GM12878 (cell line): ENCODE data around the gene ME1. TPM values are rescaled to one million over a fixed set of nuclear protein-coding genes. Genes with fewer than 3 reads are reported as not detected.

Source experiments
- ATAC-seq: fragments of 200-7000 bp; cut with Tn5 transposase; 3 replicates; pipeline ENCODE4 v1.9.1; 2020; ENCODE audit warnings: mild to moderate bottlenecking, moderate library complexity
- BruUV-seq: library from RNA; stranded (reverse); fragments of 400-500 nt; replicated peaks from 2 replicates; lab custom pipeline; 2021; lab: Mats Ljungman, UMichigan
- CTCF ChIA-PET: fragments of 300-600 bp; sonication (Branson Sonifier 250); formaldehyde crosslinking; extraction: SDS; loops from one replicate; lab custom pipeline; 2021; ENCODE audit warnings: inconsistent platforms; lab: Yijun Ruan, JAX
- POLR2A ChIA-PET: fragments of 350-600 bp; formaldehyde crosslinking; extraction: SDS; loops from one replicate; lab custom pipeline; 2021; ENCODE audit warnings: inconsistent platforms; lab: Charles Lee
- RAD21 ChIA-PET: fragments of 300-600 bp; sonication (Branson Sonifier 250); formaldehyde crosslinking; loops from one replicate; lab custom pipeline; 2023; ENCODE audit warnings: antibody characterized with exemption; ENCODE audit not compliant: unreplicated experiment; lab: Charles Lee
- SMC1A ChIA-PET: fragments of 300-600 bp; sonication (Branson Sonifier 250); formaldehyde crosslinking; loops from one replicate; lab custom pipeline; 2023; ENCODE audit not compliant: unreplicated experiment, uncharacterized antibody; lab: Charles Lee
- DNase-seq: peaks from one replicate; pipeline ENCODE4 v3.0.0-alpha.2; 2011; ENCODE audit warnings: low read depth, low spot score
- FAIRE-seq: peaks from 3 replicates; lab custom pipeline; 2011; peaks lifted over from hg19 to GRCh38; lab: Jason Lieb, UNC
- H2AFZ ChIP-seq: 2 replicates; pipeline ENCODE4 v1.6.0; 2011; ENCODE audit warnings: low read depth, low read length, control low read depth; ENCODE audit not compliant: control insufficient read depth
- H3K27ac ChIP-seq: 2 replicates; pipeline ENCODE4 v1.5.1; 2011; ENCODE audit warnings: control low read depth; ENCODE audit not compliant: control insufficient read depth, insufficient read depth
- H3K27me3 ChIP-seq, 2 experiments: replicated peaks in 1 of 2; 2 replicates each; pipeline versions ENCODE4 v1.6.0 to v1.6.1; 2011; ENCODE audit warnings: low read length in 1 of 2; ENCODE audit not compliant: control insufficient read depth in 2 of 2, insufficient read depth in 2 of 2
- H3K36me3 ChIP-seq, 2 experiments: 2 replicates each; pipeline ENCODE4 v1.5.1; 2011; ENCODE audit warnings: low read length in 1 of 2; ENCODE audit not compliant: control insufficient read depth in 2 of 2, insufficient read depth in 2 of 2
- H3K4me1 ChIP-seq: 2 replicates; pipeline ENCODE4 v1.6.1; 2011; ENCODE audit warnings: mild to moderate bottlenecking, low read length, moderate library complexity, mixed read lengths; ENCODE audit not compliant: control insufficient read depth, insufficient read depth
- H3K4me2 ChIP-seq: 2 replicates; pipeline ENCODE4 v1.6.0; 2011; ENCODE audit warnings: control low read depth; ENCODE audit not compliant: control insufficient read depth, insufficient read depth
- H3K4me3 ChIP-seq: fragments of 200-600 bp; sonication (generic); 2 replicates; pipeline ENCODE4 v1.5.1; 2016
- H3K79me2 ChIP-seq: 2 replicates; pipeline ENCODE4 v1.6.0; 2011; ENCODE audit warnings: low read length; ENCODE audit not compliant: control insufficient read depth, insufficient read depth
- H3K9ac ChIP-seq: 2 replicates; pipeline ENCODE4 v1.8.0; 2011; ENCODE audit warnings: low read length, control low read depth, mixed read lengths; ENCODE audit not compliant: control insufficient read depth, insufficient read depth
- H3K9me3 ChIP-seq: replicated peaks from 3 replicates; pipeline ENCODE4 v1.5.1; 2011; ENCODE audit warnings: mild to moderate bottlenecking, low read length; ENCODE audit not compliant: control insufficient read depth, insufficient read depth
- H4K20me1 ChIP-seq: 2 replicates; pipeline ENCODE4 v1.6.0; 2011; ENCODE audit not compliant: control insufficient read depth, insufficient read depth
- BCLAF1 ChIP-seq: fragments of 450-650 bp; IDR thresholded peaks from 2 replicates; pipeline ENCODE4 v1.6.1; 2017; ENCODE audit warnings: antibody characterized with exemption, mild to moderate bottlenecking, moderate library complexity
- CEBPZ ChIP-seq: fragments of 150-350 bp; IDR thresholded peaks from 2 replicates; pipeline ENCODE4 v1.6.1; 2016; ENCODE audit warnings: low read depth, low read length
- FOS ChIP-seq: IDR thresholded peaks from 3 replicates; pipeline ENCODE4 v1.6.1; 2011; ENCODE audit warnings: borderline replicate concordance; ENCODE audit not compliant: insufficient read length; ENCODE audit errors: extremely low read depth
- HDAC6 ChIP-seq: fragments of 200-600 bp; sonication (generic); IDR thresholded peaks from one replicate; pipeline ENCODE4 v1.8.0; 2017; ENCODE audit warnings: antibody characterized with exemption; ENCODE audit not compliant: unreplicated experiment
- KAT2A ChIP-seq: conservative IDR thresholded peaks from 2 replicates; pipeline ENCODE4 v1.6.1; 2011; ENCODE audit warnings: low read depth, low read length; ENCODE audit not compliant: control insufficient read depth
- KLF5 ChIP-seq: fragments of 450-650 bp; IDR thresholded peaks from 2 replicates; pipeline ENCODE4 v1.6.1; 2014; ENCODE audit warnings: mild to moderate bottlenecking; ENCODE audit not compliant: partially characterized antibody
- NFYB ChIP-seq: IDR thresholded peaks from 2 replicates; pipeline ENCODE4 v1.6.1; 2011; ENCODE audit warnings: low read depth, mild to moderate bottlenecking, low read length, improper control_type of control experiment, moderate library complexity; ENCODE audit not compliant: insufficient read depth
- RAD21 ChIP-seq: IDR thresholded peaks from 2 replicates; pipeline ENCODE4 v1.6.1; 2011; ENCODE audit warnings: mild to moderate bottlenecking, low read depth, low read length, moderate library complexity; ENCODE audit not compliant: insufficient read depth
- RCOR1 ChIP-seq: conservative IDR thresholded peaks from 2 replicates; pipeline ENCODE4 v1.6.1; 2012; ENCODE audit warnings: low read depth, low read length, improper control_type of control experiment
- RFX5 ChIP-seq: IDR thresholded peaks from 2 replicates; pipeline ENCODE4 v1.6.1; 2011; ENCODE audit warnings: low read depth, low read length, improper control_type of control experiment
- RUNX3 ChIP-seq: IDR thresholded peaks from 2 replicates; pipeline ENCODE4 v1.6.1; 2012; ENCODE audit warnings: low read length, inconsistent platforms
- USF1 ChIP-seq: IDR thresholded peaks from 2 replicates; pipeline ENCODE4 v1.6.1; 2011; ENCODE audit warnings: borderline replicate concordance, low read depth, mild to moderate bottlenecking, moderate library complexity, mixed read lengths, low read length; ENCODE audit not compliant: insufficient read depth; ENCODE audit errors: extremely low read length
- WGBS: methylation state at CpG from one replicate; pipeline ENCODE4 v1.1.6; 2016; ENCODE audit warnings: low lambda C conversion rate; ENCODE audit not compliant: insufficient replicate concordance, insufficient coverage; ENCODE audit errors: missing lambda C conversion rate; 5-methylcytosine and 5-hydroxymethylcytosine counted together
- in situ Hi-C: fragments of 300-500 bp; cut with MboI; formaldehyde crosslinking; loops from 9 replicates; pipeline ENCODE4 v1.14.3; 2018; ENCODE audit warnings: mixed read lengths
- intact Hi-C: fragments of 100-400 bp; cut with micrococcal nuclease; formaldehyde crosslinking; loops from one replicate; pipeline ENCODE4 v1.14.2; 2022; ENCODE audit not compliant: unreplicated experiment
- polyA plus RNA-seq, 11 experiments: library from polyadenylated mRNA; depleted of rRNA in 4 of 11; unstranded in 6 of 11; stranded (reverse) in 5 of 11; fragments of >200 nt; fragmentation: Nextera tagmentation in 4 of 11; fragmentation: Illumina TruSeq in 1 of 11; extraction: Ambion mirVana in 4 of 11; extraction: Trizol in 1 of 11; gene quantifications; 1 replicate in 1 of 11; 2 replicates in 10 of 11; pipeline versions ENCODE4 v1.2.1 to v1.2.3, GENCODE V29; 2011 to 2016; ENCODE audit warnings: inconsistent platforms in 2 of 11, missing spikeins in 2 of 11, low read depth in 1 of 11
- total RNA-seq, 4 experiments: library from RNA; depleted of rRNA in 3 of 4; stranded (reverse); fragments of >200 nt in 3 of 4; fragmentation: Illumina TruSeq in 1 of 4; extraction: Trizol in 1 of 4; gene quantifications; 2 replicates each; pipeline versions ENCODE4 v1.2.1 to v1.2.3, GENCODE V29; 2013 to 2021
- TF ChIP-seq, protein P1 (sequence below): IDR thresholded peaks from 2 replicates; pipeline ENCODE4 v1.6.1; 2011; ENCODE audit warnings: mild to moderate bottlenecking, low read depth, low read length, moderate library complexity; ENCODE audit not compliant: insufficient replicate concordance

Gene ME1
- total and polyA plus RNA-seq, 10 of the 15 experiments (the other 5 are each of a cell fraction or from before 2014, with no cell fraction given): 3.6 to 11.8 (median 8.4) TPM

- TF ChIP-seq FOS: no peak
- no peak for TF ChIP-seq USF1
- TF ChIP-seq NFYB: no peak
Measured at GRCh38 chr6:83273596-83273995, 157.3 kb downstream of the ME1 start (continued).

- BruUV-seq: no TSS peak
- FAIRE-seq: no peak
- H3K27me3 ChIP-seq: no peaks in the 10 kb centered on the region
- TF ChIP-seq HDAC6: no peak
- no peak for TF ChIP-seq KAT2A
- TF ChIP-seq RFX5: no peak
- peak; percentile 79 for TF ChIP-seq RUNX3
- no peak for TF ChIP-seq RCOR1
- TF ChIP-seq, protein P1, sequence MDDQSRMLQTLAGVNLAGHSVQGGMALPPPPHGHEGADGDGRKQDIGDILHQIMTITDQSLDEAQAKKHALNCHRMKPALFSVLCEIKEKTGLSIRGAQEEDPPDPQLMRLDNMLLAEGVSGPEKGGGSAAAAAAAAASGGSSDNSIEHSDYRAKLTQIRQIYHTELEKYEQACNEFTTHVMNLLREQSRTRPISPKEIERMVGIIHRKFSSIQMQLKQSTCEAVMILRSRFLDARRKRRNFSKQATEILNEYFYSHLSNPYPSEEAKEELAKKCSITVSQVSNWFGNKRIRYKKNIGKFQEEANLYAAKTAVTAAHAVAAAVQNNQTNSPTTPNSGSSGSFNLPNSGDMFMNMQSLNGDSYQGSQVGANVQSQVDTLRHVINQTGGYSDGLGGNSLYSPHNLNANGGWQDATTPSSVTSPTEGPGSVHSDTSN: no peak
- no peak for TF ChIP-seq RAD21
- no peak for TF ChIP-seq CEBPZ
- TF ChIP-seq KLF5: no peak
- no peak for TF ChIP-seq BCLAF1
Measured at GRCh38 chr6:83270971-83271719, 159.7 kb downstream of the ME1 start.

More at GRCh38 chr6:83270971-83271719, 159.7 kb downstream of the ME1 start:
- 28% methylated on average over 6 of the region's 6 CpGs for WGBS
- no peaks in the 10 kb centered on the region; a peak in 1 of 4 replicates for H3K36me3 ChIP-seq
- H3K4me3 ChIP-seq: no peak overlapping the region
- DNase-seq (no peak), ATAC-seq (peak; percentile 90)
- no peaks in the 10 kb centered on the region for H4K20me1 ChIP-seq
- ChIA-PET RAD21 (no interaction called here), CTCF (no interaction called here), POLR2A (no interaction called here), SMC1A (no interaction called here)
- H3K9ac ChIP-seq: no peak overlapping the region
- H3K4me2 ChIP-seq: no peak overlapping the region
- no peaks in the 10 kb centered on the region for H3K9me3 ChIP-seq
- H3K27ac ChIP-seq: no peak overlapping the region
- no peaks in the 10 kb centered on the region for H3K4me1 ChIP-seq
- no peaks in the 10 kb centered on the region for H3K79me2 ChIP-seq
- intact Hi-C loops: no loop called here
- H2AFZ ChIP-seq: no peak overlapping the region
- in situ Hi-C loops: no loop called here
